NCI-H2171 treated with DMSO at 0.1 percent for 48 hours (cell line): ENCODE measurements around the gene ADAM11.

Experiments used
- DNase-seq: peaks from one replicate; lab custom pipeline; 2025; lab: John Stamatoyannopoulos, UW

ADAM11 gene

GRCh38 chr17:44831371-44831770 is 72.6 kb downstream of the ADAM11 start:
- no peak for DNase-seq
